Measurements from ENCODE around the gene DMGDH.

DMGDH gene

GRCh38 chr5:79014631-79015030 lies 54.8 kb downstream of the DMGDH start:
- H3K27ac ChIP-seq (ENCODE audit: low read length) = no peak overlapping the region
- H3K27me3 ChIP-seq (ENCODE audit: control insufficient read depth in 1 of 2, insufficient read depth in 2 of 2, low read length in 2 of 2) = no peaks in the 10 kb centered on the region
- no peak overlapping the region for H3K9ac ChIP-seq (ENCODE audit: low read length in 2 of 2)
- no peak overlapping the region for H3K4me3 ChIP-seq (ENCODE audit: low read length in 2 of 2)
- H3K4me1 ChIP-seq (ENCODE audit: control insufficient read depth, insufficient read depth, low read length) = no peaks in the 10 kb centered on the region
- H3K9me3 ChIP-seq (ENCODE audit: control insufficient read depth in 2 of 2, low read length in 2 of 2) = no peaks in the 10 kb centered on the region
- H3K36me3 ChIP-seq (ENCODE audit: control insufficient read depth in 2 of 2, insufficient read depth in 2 of 2, low read length in 2 of 2) = no peaks in the 10 kb centered on the region

GRCh38 chr5:79011869-79012268 lies 57.6 kb downstream of the DMGDH start:
- Histone ChIP-seq H3K4me3 (ENCODE audit: low read length in 2 of 2) (no peak overlapping the region), H3K27me3 (ENCODE audit: control insufficient read depth in 1 of 2, insufficient read depth in 2 of 2, low read length in 2 of 2) (no peaks in the 10 kb centered on the region), H3K9ac (ENCODE audit: low read length in 2 of 2) (no peak overlapping the region), H3K9me3 (ENCODE audit: control insufficient read depth in 2 of 2, low read length in 2 of 2) (no peaks in the 10 kb centered on the region), H3K27ac (ENCODE audit: low read length) (no peak overlapping the region), H3K4me1 (ENCODE audit: control insufficient read depth, insufficient read depth, low read length) (no peaks in the 10 kb centered on the region), H3K36me3 (ENCODE audit: control insufficient read depth in 2 of 2, insufficient read depth in 2 of 2, low read length in 2 of 2) (no peaks in the 10 kb centered on the region)

- no peak overlapping the region for H3K27ac ChIP-seq (ENCODE audit: low read length)
- H3K4me1 ChIP-seq (ENCODE audit: control insufficient read depth, insufficient read depth, low read length) = no peaks in the 10 kb centered on the region
- no peaks in the 10 kb centered on the region for H3K27me3 ChIP-seq (ENCODE audit: control insufficient read depth in 1 of 2, insufficient read depth in 2 of 2, low read length in 2 of 2)
- no peaks in the 10 kb centered on the region for H3K36me3 ChIP-seq (ENCODE audit: control insufficient read depth in 2 of 2, insufficient read depth in 2 of 2, low read length in 2 of 2)
- no peak overlapping the region for H3K4me3 ChIP-seq (ENCODE audit: low read length in 2 of 2)
- no peaks in the 10 kb centered on the region for H3K9me3 ChIP-seq (ENCODE audit: control insufficient read depth in 2 of 2, low read length in 2 of 2)
- H3K9ac ChIP-seq (ENCODE audit: low read length in 2 of 2) = no peak overlapping the region
These were observed 58.1 kb downstream of the DMGDH start for GRCh38 chr5:79011219-79011836.

GRCh38 chr5:79008362-79008761 lies 61.1 kb downstream of the DMGDH start:
- Histone ChIP-seq H3K4me3 (ENCODE audit: low read length in 2 of 2) (no peak overlapping the region), H3K27me3 (ENCODE audit: control insufficient read depth in 1 of 2, insufficient read depth in 2 of 2, low read length in 2 of 2) (no peaks in the 10 kb centered on the region), H3K27ac (ENCODE audit: low read length) (no peak overlapping the region), H3K9me3 (ENCODE audit: control insufficient read depth in 2 of 2, low read length in 2 of 2) (no peaks in the 10 kb centered on the region), H3K36me3 (ENCODE audit: control insufficient read depth in 2 of 2, insufficient read depth in 2 of 2, low read length in 2 of 2) (no peaks in the 10 kb centered on the region), H3K4me1 (ENCODE audit: control insufficient read depth, insufficient read depth, low read length) (no peaks in the 10 kb centered on the region), H3K9ac (ENCODE audit: low read length in 2 of 2) (no peak overlapping the region)

GRCh38 chr5:79007872-79008271 lies 61.6 kb downstream of the DMGDH start:
- H3K27ac ChIP-seq (ENCODE audit: low read length) = no peak overlapping the region
- H3K9ac ChIP-seq (ENCODE audit: low read length in 2 of 2) = no peak overlapping the region
- H3K27me3 ChIP-seq (ENCODE audit: control insufficient read depth in 1 of 2, insufficient read depth in 2 of 2, low read length in 2 of 2) = no peaks in the 10 kb centered on the region
- H3K36me3 ChIP-seq (ENCODE audit: control insufficient read depth in 2 of 2, insufficient read depth in 2 of 2, low read length in 2 of 2) = no peaks in the 10 kb centered on the region
- H3K4me3 ChIP-seq (ENCODE audit: low read length in 2 of 2) = no peak overlapping the region
- no peaks in the 10 kb centered on the region for H3K9me3 ChIP-seq (ENCODE audit: control insufficient read depth in 2 of 2, low read length in 2 of 2)
- no peaks in the 10 kb centered on the region for H3K4me1 ChIP-seq (ENCODE audit: control insufficient read depth, insufficient read depth, low read length)

GRCh38 chr5:79005936-79006631 lies 63.4 kb downstream of the DMGDH start:
- no peak overlapping the region for H3K4me3 ChIP-seq (ENCODE audit: low read length in 2 of 2)
- no peaks in the 10 kb centered on the region for H3K36me3 ChIP-seq (ENCODE audit: control insufficient read depth in 2 of 2, insufficient read depth in 2 of 2, low read length in 2 of 2)
- no peaks in the 10 kb centered on the region for H3K9me3 ChIP-seq (ENCODE audit: control insufficient read depth in 2 of 2, low read length in 2 of 2)
- no peaks in the 10 kb centered on the region for H3K4me1 ChIP-seq (ENCODE audit: control insufficient read depth, insufficient read depth, low read length)
- no peaks in the 10 kb centered on the region for H3K27me3 ChIP-seq (ENCODE audit: control insufficient read depth in 1 of 2, insufficient read depth in 2 of 2, low read length in 2 of 2)
- no peak overlapping the region for H3K27ac ChIP-seq (ENCODE audit: low read length)
- H3K9ac ChIP-seq (ENCODE audit: low read length in 2 of 2) = no peak overlapping the region

- Histone ChIP-seq H3K36me3 (ENCODE audit: control insufficient read depth in 2 of 2, insufficient read depth in 2 of 2, low read length in 2 of 2) (no peaks in the 10 kb centered on the region), H3K9ac (ENCODE audit: low read length in 2 of 2) (no peak overlapping the region), H3K9me3 (ENCODE audit: control insufficient read depth in 2 of 2, low read length in 2 of 2) (no peaks in the 10 kb centered on the region), H3K27ac (ENCODE audit: low read length) (no peak overlapping the region), H3K4me1 (ENCODE audit: control insufficient read depth, insufficient read depth, low read length) (no peaks in the 10 kb centered on the region), H3K27me3 (ENCODE audit: control insufficient read depth in 1 of 2, insufficient read depth in 2 of 2, low read length in 2 of 2) (no peaks in the 10 kb centered on the region), H3K4me3 (ENCODE audit: low read length in 2 of 2) (no peak overlapping the region)
These were observed 64.3 kb downstream of the DMGDH start for GRCh38 chr5:79005151-79005550.

- Histone ChIP-seq H3K9me3 (ENCODE audit: control insufficient read depth in 2 of 2, low read length in 2 of 2) (no peaks in the 10 kb centered on the region), H3K4me3 (ENCODE audit: low read length in 2 of 2) (no peak overlapping the region), H3K4me1 (ENCODE audit: control insufficient read depth, insufficient read depth, low read length) (no peaks in the 10 kb centered on the region), H3K36me3 (ENCODE audit: control insufficient read depth in 2 of 2, insufficient read depth in 2 of 2, low read length in 2 of 2) (no peaks in the 10 kb centered on the region), H3K27ac (ENCODE audit: low read length) (no peak overlapping the region), H3K27me3 (ENCODE audit: control insufficient read depth in 1 of 2, insufficient read depth in 2 of 2, low read length in 2 of 2) (no peaks in the 10 kb centered on the region), H3K9ac (ENCODE audit: low read length in 2 of 2) (no peak overlapping the region)
These were observed 67.1 kb downstream of the DMGDH start for GRCh38 chr5:79002374-79002773.

GRCh38 chr5:79001471-79001870 lies 68.0 kb downstream of the DMGDH start:
- no peaks in the 10 kb centered on the region for H3K27me3 ChIP-seq (ENCODE audit: control insufficient read depth in 1 of 2, insufficient read depth in 2 of 2, low read length in 2 of 2)
- no peak overlapping the region for H3K27ac ChIP-seq (ENCODE audit: low read length)
- H3K9me3 ChIP-seq (ENCODE audit: control insufficient read depth in 2 of 2, low read length in 2 of 2) = no peaks in the 10 kb centered on the region
- H3K4me1 ChIP-seq (ENCODE audit: control insufficient read depth, insufficient read depth, low read length) = no peaks in the 10 kb centered on the region
- H3K36me3 ChIP-seq (ENCODE audit: control insufficient read depth in 2 of 2, insufficient read depth in 2 of 2, low read length in 2 of 2) = no peaks in the 10 kb centered on the region
- H3K4me3 ChIP-seq (ENCODE audit: low read length in 2 of 2) = no peak overlapping the region
- H3K9ac ChIP-seq (ENCODE audit: low read length in 2 of 2) = peak overlapping the region in 1 of 2 donors; percentile 25

GRCh38 chr5:78997090-78997489 lies 72.4 kb downstream of the DMGDH start:
- Histone ChIP-seq H3K9ac (ENCODE audit: low read length in 2 of 2) (no peak overlapping the region), H3K27ac (ENCODE audit: low read length) (no peak overlapping the region), H3K4me1 (ENCODE audit: control insufficient read depth, insufficient read depth, low read length) (no peaks in the 10 kb centered on the region), H3K36me3 (ENCODE audit: control insufficient read depth in 2 of 2, insufficient read depth in 2 of 2, low read length in 2 of 2) (no peaks in the 10 kb centered on the region), H3K27me3 (ENCODE audit: control insufficient read depth in 1 of 2, insufficient read depth in 2 of 2, low read length in 2 of 2) (no peaks in the 10 kb centered on the region), H3K4me3 (ENCODE audit: low read length in 2 of 2) (no peak overlapping the region), H3K9me3 (ENCODE audit: control insufficient read depth in 2 of 2, low read length in 2 of 2) (no peaks in the 10 kb centered on the region)

GRCh38 chr5:78995521-78996007 lies 73.9 kb downstream of the DMGDH start:
- Histone ChIP-seq H3K27me3 (ENCODE audit: control insufficient read depth in 1 of 2, insufficient read depth in 2 of 2, low read length in 2 of 2) (no peaks in the 10 kb centered on the region), H3K9ac (ENCODE audit: low read length in 2 of 2) (no peak overlapping the region), H3K36me3 (ENCODE audit: control insufficient read depth in 2 of 2, insufficient read depth in 2 of 2, low read length in 2 of 2) (no peaks in the 10 kb centered on the region), H3K4me3 (ENCODE audit: low read length in 2 of 2) (no peak overlapping the region), H3K4me1 (ENCODE audit: control insufficient read depth, insufficient read depth, low read length) (no peaks in the 10 kb centered on the region), H3K27ac (ENCODE audit: low read length) (no peak overlapping the region), H3K9me3 (ENCODE audit: control insufficient read depth in 2 of 2, low read length in 2 of 2) (no peaks in the 10 kb centered on the region)

Data from stomach smooth muscle (tissue), 2 donors.